Testis (tissue), 2 donors: ENCODE results near the gene TIAM2.

ENCODE experiments used
- POLR2A ChIP-seq: fragments of 450-650 bp; IDR thresholded peaks from one replicate; pipeline ENCODE4 v1.6.1; 2017; ENCODE audit warnings: antibody characterized with exemption, mild to moderate bottlenecking, moderate library complexity
- TF ChIP-seq, protein P1 (sequence below), 3 experiments: fragments of 450-650 bp in 2 of 3; fragments of 200-600 bp in 1 of 3; sonication (generic) in 1 of 3; IDR thresholded peaks; one replicate each; pipeline ENCODE4 v1.5.1; 2016 to 2019; ENCODE audit warnings: antibody characterized with exemption in 3 of 3, mild to moderate bottlenecking in 2 of 3, moderate library complexity in 1 of 3

DNA sequence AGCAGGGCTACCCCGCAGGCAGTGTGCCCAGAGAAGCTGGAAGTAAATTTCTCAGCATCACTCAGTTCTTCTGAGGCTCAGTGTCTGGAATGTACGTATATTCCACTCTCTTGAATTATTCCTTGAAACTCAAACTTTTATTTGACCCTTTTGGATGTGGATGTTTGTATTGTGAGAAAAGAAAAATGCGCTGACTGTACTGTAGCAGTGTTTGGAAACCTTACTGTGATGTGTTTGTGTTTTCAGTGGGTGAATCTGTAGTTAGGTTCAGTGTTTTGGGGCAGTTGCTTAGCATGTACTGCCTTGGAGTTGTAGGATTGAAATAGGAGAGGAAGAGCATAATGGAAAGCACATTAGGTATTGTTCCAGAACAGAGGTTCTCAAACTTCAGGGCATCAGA is 13.5 kb downstream of the TIAM2 start:
- TF ChIP-seq, protein P1, sequence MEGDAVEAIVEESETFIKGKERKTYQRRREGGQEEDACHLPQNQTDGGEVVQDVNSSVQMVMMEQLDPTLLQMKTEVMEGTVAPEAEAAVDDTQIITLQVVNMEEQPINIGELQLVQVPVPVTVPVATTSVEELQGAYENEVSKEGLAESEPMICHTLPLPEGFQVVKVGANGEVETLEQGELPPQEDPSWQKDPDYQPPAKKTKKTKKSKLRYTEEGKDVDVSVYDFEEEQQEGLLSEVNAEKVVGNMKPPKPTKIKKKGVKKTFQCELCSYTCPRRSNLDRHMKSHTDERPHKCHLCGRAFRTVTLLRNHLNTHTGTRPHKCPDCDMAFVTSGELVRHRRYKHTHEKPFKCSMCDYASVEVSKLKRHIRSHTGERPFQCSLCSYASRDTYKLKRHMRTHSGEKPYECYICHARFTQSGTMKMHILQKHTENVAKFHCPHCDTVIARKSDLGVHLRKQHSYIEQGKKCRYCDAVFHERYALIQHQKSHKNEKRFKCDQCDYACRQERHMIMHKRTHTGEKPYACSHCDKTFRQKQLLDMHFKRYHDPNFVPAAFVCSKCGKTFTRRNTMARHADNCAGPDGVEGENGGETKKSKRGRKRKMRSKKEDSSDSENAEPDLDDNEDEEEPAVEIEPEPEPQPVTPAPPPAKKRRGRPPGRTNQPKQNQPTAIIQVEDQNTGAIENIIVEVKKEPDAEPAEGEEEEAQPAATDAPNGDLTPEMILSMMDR (IDR thresholded peaks at IDR 0.05): no peak
- no peak for TF ChIP-seq POLR2A
